HAP-1 (cell line): ENCODE results near the gene PEX10.

Experiments
- DNase-seq, 2 experiments: peaks; one replicate each; pipeline ENCODE4 v3.0.0-alpha.2; 2016 to 2020; ENCODE audit warnings: low spot score in 2 of 2
- H3K27me3 ChIP-seq: fragments of 250-450 bp; sonication (Bioruptor Pico); 2 replicates; pipeline ENCODE4 v1.5.1; 2020; ENCODE audit warnings: low read depth, mild to moderate bottlenecking, moderate library complexity
- H3K36me3 ChIP-seq: fragments of 250-450 bp; sonication (Bioruptor Pico); replicated peaks from 2 replicates; pipeline ENCODE4 v1.5.1; 2020; ENCODE audit warnings: mild to moderate bottlenecking
- H3K4me1 ChIP-seq: fragments of 250-450 bp; sonication (Bioruptor Pico); 2 replicates; pipeline ENCODE4 v1.5.1; 2020; ENCODE audit warnings: mild to moderate bottlenecking
- H3K4me3 ChIP-seq: fragments of 250-450 bp; sonication (Bioruptor Pico); 2 replicates; pipeline ENCODE4 v1.5.1; 2020; ENCODE audit warnings: mild to moderate bottlenecking, moderate library complexity
- H3K9me3 ChIP-seq: fragments of 250-450 bp; sonication (Bioruptor Pico); 2 replicates; pipeline ENCODE4 v1.5.1; 2020; ENCODE audit warnings: mild to moderate bottlenecking, moderate library complexity
- in situ Hi-C: fragments of 300-500 bp; cut with MboI; formaldehyde crosslinking; loops from 3 replicates; pipeline ENCODE4 v1.14.3; 2020; ENCODE audit warnings: low sequenced_read_pairs, inconsistent platforms, mixed read lengths

The PEX10 gene

DNA sequence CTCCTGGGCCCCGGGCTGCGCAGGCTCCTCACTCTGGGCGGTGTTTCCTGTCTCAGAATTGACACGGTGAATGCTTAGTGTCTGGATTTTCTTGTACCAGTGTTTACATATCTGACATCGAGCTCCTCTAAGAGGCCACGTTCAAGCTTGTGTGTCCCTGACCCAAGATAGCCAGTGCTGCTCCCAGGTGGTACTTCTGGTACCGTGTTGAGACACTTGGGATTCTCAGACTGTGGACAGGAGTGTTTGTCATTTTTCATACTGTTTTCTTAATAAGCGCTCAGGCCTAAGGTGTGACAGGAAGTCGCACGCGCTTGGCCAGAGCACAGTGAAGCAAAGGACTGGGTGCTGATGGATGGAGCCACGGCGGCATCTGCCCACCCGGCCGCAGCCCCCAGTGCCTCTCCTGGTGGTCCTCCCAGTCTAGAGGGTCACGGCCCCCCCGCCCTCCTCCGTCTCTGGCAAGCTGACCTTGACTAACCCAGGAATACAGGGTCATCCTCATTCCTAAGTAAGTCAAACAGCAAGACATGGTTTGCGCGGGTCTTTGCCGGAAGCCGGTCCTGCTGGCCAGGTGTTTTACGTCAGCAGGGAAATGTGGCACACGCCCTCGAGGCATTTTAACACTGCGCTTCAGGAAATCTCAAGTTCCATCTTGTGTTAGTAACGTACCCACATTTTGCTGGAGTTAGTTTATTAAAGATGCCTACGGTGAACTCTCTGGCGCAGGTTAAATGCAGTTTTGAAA is 8.0 kb downstream of the PEX10 start:
- no peak overlapping the region for H3K4me3 ChIP-seq
- no peaks in the 10 kb centered on the region for H3K4me1 ChIP-seq
- no peaks in the 10 kb centered on the region for H3K9me3 ChIP-seq
- in situ Hi-C loops: no loop called here
- no peaks in the 10 kb centered on the region for H3K27me3 ChIP-seq
- peaks cover 88% of the 10 kb centered on the region for H3K36me3 ChIP-seq
- no peak for DNase-seq

- no peaks in the 10 kb centered on the region for H3K9me3 ChIP-seq
- H3K36me3 ChIP-seq: peaks cover 88% of the 10 kb centered on the region
- H3K27me3 ChIP-seq: no peaks in the 10 kb centered on the region
- DNase-seq: no peak
- H3K4me3 ChIP-seq: no peak overlapping the region
- H3K4me1 ChIP-seq: no peaks in the 10 kb centered on the region
- in situ Hi-C loops: no loop called here
These were observed 9.1 kb downstream of the PEX10 start for GRCh38 chr1:2403273-2403672.

GRCh38 chr1:2402420-2402819 is 9.9 kb downstream of the PEX10 start:
- no peak overlapping the region for H3K4me3 ChIP-seq
- no peak for DNase-seq
- no peaks in the 10 kb centered on the region for H3K9me3 ChIP-seq
- in situ Hi-C loops: no loop called here
- H3K27me3 ChIP-seq: no peaks in the 10 kb centered on the region
- peaks cover 91% of the 10 kb centered on the region for H3K36me3 ChIP-seq
- no peaks in the 10 kb centered on the region for H3K4me1 ChIP-seq

GRCh38 chr1:2400950-2401649 is 11.3 kb downstream of the PEX10 start:
- Histone ChIP-seq H3K27me3 (no peaks in the 10 kb centered on the region), H3K36me3 (peaks cover 91% of the 10 kb centered on the region), H3K4me3 (no peak overlapping the region), H3K4me1 (no peaks in the 10 kb centered on the region), H3K9me3 (no peaks in the 10 kb centered on the region)
- in situ Hi-C loops: no loop called here
- DNase-seq: no peak

GRCh38 chr1:2400576-2400909 is 11.8 kb downstream of the PEX10 start:
- DNase-seq: no peak
- no peaks in the 10 kb centered on the region for H3K4me1 ChIP-seq
- H3K9me3 ChIP-seq: no peaks in the 10 kb centered on the region
- H3K27me3 ChIP-seq: no peaks in the 10 kb centered on the region
- H3K4me3 ChIP-seq: no peak overlapping the region
- H3K36me3 ChIP-seq: peaks cover 94% of the 10 kb centered on the region
- in situ Hi-C loops: no loop called here

GRCh38 chr1:2399890-2400575 is 12.3 kb downstream of the PEX10 start:
- Histone ChIP-seq H3K9me3 (no peaks in the 10 kb centered on the region), H3K4me3 (no peak overlapping the region), H3K27me3 (no peaks in the 10 kb centered on the region), H3K36me3 (peaks cover 94% of the 10 kb centered on the region), H3K4me1 (no peaks in the 10 kb centered on the region)
- DNase-seq: no peak
- in situ Hi-C loops: no loop called here

DNA sequence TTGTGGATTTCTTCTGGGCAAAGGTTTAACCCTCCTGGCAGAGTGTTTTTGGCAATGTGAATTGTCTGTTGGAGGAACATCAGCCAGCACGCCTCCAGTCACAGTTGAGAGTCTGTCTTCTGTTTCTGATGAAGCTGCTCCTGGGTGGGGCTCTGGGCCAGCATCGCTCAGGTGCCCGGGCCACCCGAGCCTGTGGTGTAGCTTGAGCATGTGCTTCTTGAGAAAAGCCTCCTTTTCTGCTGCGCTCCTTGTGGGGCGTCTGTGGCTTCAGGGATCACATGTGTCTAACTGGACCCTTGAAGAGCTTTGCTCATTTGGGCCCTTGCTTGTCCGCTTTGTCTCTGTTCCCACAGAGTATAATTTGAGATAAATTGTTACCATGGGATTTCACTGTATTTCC is 13.5 kb downstream of the PEX10 start:
- in situ Hi-C loops: no loop called here
- no peak overlapping the region for H3K4me3 ChIP-seq
- H3K4me1 ChIP-seq: no peaks in the 10 kb centered on the region
- H3K27me3 ChIP-seq: no peaks in the 10 kb centered on the region
- H3K36me3 ChIP-seq: peaks cover 85% of the 10 kb centered on the region
- no peaks in the 10 kb centered on the region for H3K9me3 ChIP-seq
- no peak for DNase-seq

DNA sequence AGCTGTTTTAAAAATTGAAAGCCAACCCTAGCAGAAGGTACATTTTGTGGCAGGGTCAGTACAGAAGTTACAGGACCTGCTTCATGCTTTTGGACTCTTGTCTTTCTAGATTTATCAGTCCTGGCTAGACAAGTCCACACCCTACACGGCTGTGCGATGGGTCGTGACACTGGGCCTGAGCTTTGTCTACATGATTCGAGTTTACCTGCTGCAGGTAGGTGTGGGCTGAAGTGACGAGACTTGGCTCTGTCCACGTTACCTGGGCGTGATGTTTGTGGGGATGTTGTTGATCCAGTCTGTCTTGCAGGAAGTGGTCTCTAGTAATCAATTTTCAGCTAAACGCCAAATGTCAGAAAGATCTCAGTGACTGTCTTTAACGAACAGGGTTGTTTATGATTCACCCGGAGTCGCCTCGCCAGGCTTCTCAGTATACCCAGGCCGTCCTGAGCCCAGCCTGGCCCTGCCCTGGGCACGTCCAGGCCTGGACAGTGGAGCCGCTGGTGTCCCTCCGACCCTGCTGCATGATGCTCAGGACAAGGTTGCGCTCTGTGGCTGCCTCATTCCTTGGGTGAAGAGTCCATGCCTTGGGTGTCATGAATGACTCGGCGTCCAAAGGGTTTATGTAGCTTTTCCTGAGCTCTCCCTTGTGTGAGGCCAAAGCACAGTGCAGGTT is 15.2 kb downstream of the PEX10 start:
- no peak overlapping the region for H3K4me3 ChIP-seq
- in situ Hi-C loops: no loop called here
- peaks cover 75% of the 10 kb centered on the region for H3K36me3 ChIP-seq
- H3K4me1 ChIP-seq: peaks cover 3% of the 10 kb centered on the region; the same call in 1 of the 2 replicates
- H3K27me3 ChIP-seq: no peaks in the 10 kb centered on the region
- no peak for DNase-seq
- H3K9me3 ChIP-seq: no peaks in the 10 kb centered on the region

DNA sequence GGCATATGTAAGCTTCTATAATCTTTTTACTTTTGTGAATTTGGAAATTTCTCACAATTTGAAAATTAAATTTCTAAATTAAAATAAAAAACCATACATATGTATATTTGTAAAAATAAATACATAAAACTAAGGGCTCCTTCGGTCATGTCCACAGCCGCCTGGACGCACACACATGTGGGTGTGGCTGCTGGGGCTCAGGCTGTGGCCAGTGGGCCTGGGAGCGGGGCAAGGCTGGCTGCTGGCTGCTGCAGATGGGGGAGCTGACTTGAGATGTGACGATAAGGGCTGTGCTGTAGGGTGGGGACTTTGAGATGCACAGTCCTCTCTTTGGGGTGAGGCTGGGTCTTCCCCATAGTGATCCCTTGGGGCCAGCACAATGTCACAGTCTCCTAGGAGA is 15.9 kb downstream of the PEX10 start:
- peaks cover 69% of the 10 kb centered on the region for H3K36me3 ChIP-seq
- no peak for DNase-seq
- in situ Hi-C loops: no loop called here

GRCh38 chr1:2396059-2396458 is 16.3 kb downstream of the PEX10 start:
- DNase-seq: no peak
- no peak overlapping the region for H3K4me3 ChIP-seq
- H3K9me3 ChIP-seq: no peaks in the 10 kb centered on the region
- peaks cover 70% of the 10 kb centered on the region for H3K36me3 ChIP-seq
- H3K27me3 ChIP-seq: no peaks in the 10 kb centered on the region
- in situ Hi-C loops: no loop called here
- peaks cover 3% of the 10 kb centered on the region; the same call in 1 of the 2 replicates for H3K4me1 ChIP-seq

More for the DNA sequence above, 15.9 kb downstream of the PEX10 start:
- H3K9me3 ChIP-seq: no peaks in the 10 kb centered on the region
- H3K27me3 ChIP-seq: no peaks in the 10 kb centered on the region
- H3K4me1 ChIP-seq: peaks cover 3% of the 10 kb centered on the region; the same call in 1 of the 2 replicates
- H3K4me3 ChIP-seq: no peak overlapping the region

DNA sequence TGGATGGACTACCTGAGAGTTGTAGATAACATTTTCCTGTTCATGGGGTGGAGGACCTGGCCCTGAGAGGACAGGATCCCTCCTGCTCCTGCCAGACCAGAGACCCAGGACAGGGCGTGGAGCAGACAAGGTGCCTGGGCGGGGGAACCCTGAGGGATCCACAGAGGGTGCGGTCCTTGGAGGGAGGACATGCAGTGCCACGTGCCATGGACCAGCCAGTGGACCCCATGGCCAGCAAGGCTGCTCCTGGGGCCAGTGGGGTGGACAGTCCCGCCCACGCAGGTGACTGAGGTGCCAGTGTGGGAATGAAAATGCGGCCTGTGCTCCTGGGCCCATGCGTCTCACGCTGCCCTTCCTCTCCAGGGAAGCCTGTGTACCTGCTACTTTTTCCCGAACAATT is 17.1 kb downstream of the PEX10 start:
- H3K9me3 ChIP-seq: no peaks in the 10 kb centered on the region
- in situ Hi-C loops: no loop called here
- no peaks in the 10 kb centered on the region for H3K27me3 ChIP-seq
- peaks cover 4% of the 10 kb centered on the region for H3K4me1 ChIP-seq
- no peak overlapping the region for H3K4me3 ChIP-seq
- DNase-seq: no peak
- peaks cover 66% of the 10 kb centered on the region for H3K36me3 ChIP-seq

DNA sequence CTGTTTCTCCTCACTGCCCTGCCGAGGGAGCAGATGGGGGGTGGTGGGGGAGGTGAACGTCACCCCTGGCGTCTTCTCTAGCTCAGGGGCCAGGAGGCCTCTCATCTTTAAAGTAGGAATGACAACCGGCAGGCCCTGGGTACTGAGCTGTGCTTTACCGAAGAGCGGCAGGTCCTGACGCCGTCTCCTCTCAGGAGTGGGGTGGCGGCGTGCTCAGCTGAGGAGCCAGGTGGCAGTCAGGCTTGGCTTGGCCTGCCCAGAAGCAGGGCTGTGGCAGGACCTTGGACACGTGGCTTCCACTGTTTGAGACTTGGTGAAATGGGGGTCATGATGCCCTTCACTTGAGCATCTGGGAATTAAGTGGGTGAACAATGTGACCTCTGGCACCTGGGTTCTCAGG is 17.6 kb downstream of the PEX10 start:
- Histone ChIP-seq H3K36me3 (peaks cover 61% of the 10 kb centered on the region), H3K27me3 (no peaks in the 10 kb centered on the region), H3K4me1 (peaks cover 5% of the 10 kb centered on the region), H3K4me3 (no peak overlapping the region), H3K9me3 (no peaks in the 10 kb centered on the region)
- in situ Hi-C loops: no loop called here
- DNase-seq: no peak

GRCh38 chr1:2394220-2394619 is 18.1 kb downstream of the PEX10 start:
- no peak overlapping the region for H3K4me3 ChIP-seq
- DNase-seq: no peak
- in situ Hi-C loops: no loop called here
- peaks cover 55% of the 10 kb centered on the region for H3K36me3 ChIP-seq
- peaks cover 5% of the 10 kb centered on the region for H3K4me1 ChIP-seq
- H3K9me3 ChIP-seq: no peaks in the 10 kb centered on the region
- no peaks in the 10 kb centered on the region for H3K27me3 ChIP-seq

GRCh38 chr1:2393471-2393877 is 18.9 kb downstream of the PEX10 start:
- H3K36me3 ChIP-seq: peaks cover 50% of the 10 kb centered on the region

More at GRCh38 chr1:2393471-2393877, 18.9 kb downstream of the PEX10 start:
- no peak for DNase-seq
- Histone ChIP-seq H3K4me3 (peak overlapping the region; percentile 7; the same call in 1 of the 2 replicates), H3K4me1 (peaks cover 5% of the 10 kb centered on the region), H3K9me3 (no peaks in the 10 kb centered on the region), H3K27me3 (no peaks in the 10 kb centered on the region)
- in situ Hi-C loops: no loop called here
